A549 (cell line): ENCODE measurements around the gene GNA15. TPM values are rescaled to one million over a fixed set of nuclear protein-coding genes. Genes with fewer than 3 reads are reported as not detected.

Experiments
- ATAC-seq, 2 experiments: fragments of 200-7000 bp in 1 of 2; fragments of >200 bp in 1 of 2; cut with Nextera tagmentation in 1 of 2; cut with Tn5 transposase in 1 of 2; 3 replicates each; pipeline versions ENCODE4 v1.8.0 to v1.9.1; 2018 to 2020; ENCODE audit warnings: mild to moderate bottlenecking in 1 of 2, moderate library complexity in 1 of 2
- CTCF ChIA-PET: fragments of 300-600 bp; sonication (Branson Sonifier 250); formaldehyde crosslinking; extraction: SDS; loops from one replicate; lab custom pipeline; 2021; ENCODE audit warnings: antibody characterized with exemption, inconsistent platforms; lab: Yijun Ruan, JAX
- POLR2A ChIA-PET: fragments of 350-600 bp; formaldehyde crosslinking; extraction: SDS; loops from one replicate; lab custom pipeline; 2021; ENCODE audit warnings: antibody characterized with exemption, inconsistent platforms; lab: Yijun Ruan, JAX
- DNase-seq, 2 experiments: peaks; one replicate each; pipeline versions ENCODE4 v3.0.0 to v3.0.0-alpha.2; 2011 to 2016; ENCODE audit warnings: low read depth in 1 of 2, low spot score in 1 of 2
- FAIRE-seq: peaks from 2 replicates; lab custom pipeline; 2011; peaks lifted over from hg19 to GRCh38; lab: Jason Lieb, UNC
- H3K27ac ChIP-seq, 2 experiments: fragments of >200 bp; sonication (Bioruptor Twin); formaldehyde crosslinking; 3 replicates each; pipeline ENCODE4 v1.5.1; 2016 to 2017
- H3K4me1 ChIP-seq: fragments of >200 bp; sonication (Bioruptor Twin); formaldehyde crosslinking; 3 replicates; pipeline ENCODE4 v1.6.1; 2016
- H3K4me2 ChIP-seq: fragments of >200 bp; sonication (Bioruptor Twin); formaldehyde crosslinking; 3 replicates; pipeline ENCODE4 v1.6.1; 2016
- H3K4me3 ChIP-seq: fragments of >200 bp; sonication (Bioruptor Twin); formaldehyde crosslinking; 3 replicates; pipeline ENCODE4 v1.5.1; 2016
- H3K9me3 ChIP-seq: fragments of >200 bp; sonication (Bioruptor Twin); formaldehyde crosslinking; 3 replicates; pipeline ENCODE4 v1.6.1; 2016
- BCL3 ChIP-seq: fragments of >200 bp; sonication (Bioruptor Twin); formaldehyde crosslinking; IDR thresholded peaks from 3 replicates; pipeline ENCODE4 v1.6.1; 2016
- BHLHE40 ChIP-seq: IDR thresholded peaks from 2 replicates; pipeline ENCODE4 v1.6.1; 2012; ENCODE audit warnings: low read depth, low read length, inconsistent platforms
- CHD2 ChIP-seq: fragments of 150-350 bp; IDR thresholded peaks from 2 replicates; pipeline ENCODE4 v1.6.1; 2014; ENCODE audit warnings: low read length; ENCODE audit not compliant: partially characterized antibody
- E2F6 ChIP-seq: IDR thresholded peaks from 2 replicates; pipeline ENCODE4 v1.6.1; 2012; ENCODE audit warnings: low read depth, borderline replicate concordance
- EHF ChIP-seq: fragments of 250-450 bp; sonication (Bioruptor Pico); IDR thresholded peaks from 2 replicates; pipeline ENCODE4 v1.5.0; 2020; ENCODE audit warnings: mild to moderate bottlenecking
- ESRRA ChIP-seq: fragments of 150-350 bp; IDR thresholded peaks from 2 replicates; pipeline ENCODE4 v1.6.1; 2014; ENCODE audit warnings: mild to moderate bottlenecking, low read length, borderline replicate concordance
- FOSL2 ChIP-seq, 2 experiments: fragments of 450-650 bp in 1 of 2; fragments of >200 bp in 1 of 2; sonication (Bioruptor Twin) in 1 of 2; formaldehyde crosslinking; IDR thresholded peaks; 2 replicates each; pipeline versions ENCODE4 v1.5.0 to v1.6.1; 2016 to 2020; ENCODE audit warnings: mild to moderate bottlenecking in 1 of 2, moderate library complexity in 1 of 2
- HDAC2 ChIP-seq: fragments of 200-600 bp; sonication (generic); IDR thresholded peaks from 2 replicates; pipeline ENCODE4 v1.6.1; 2016
- HOXA7 ChIP-seq: fragments of 250-450 bp; sonication (Bioruptor Pico); IDR thresholded peaks from 2 replicates; pipeline ENCODE4 v1.5.0; 2020; ENCODE audit warnings: mild to moderate bottlenecking, moderate library complexity
- HOXB13 ChIP-seq: fragments of 250-450 bp; sonication (Bioruptor Pico); IDR thresholded peaks from 2 replicates; pipeline ENCODE4 v1.5.0; 2020; ENCODE audit warnings: low read depth, mild to moderate bottlenecking, moderate library complexity
- HOXB5 ChIP-seq: fragments of 250-450 bp; sonication (Bioruptor Pico); IDR thresholded peaks from 2 replicates; pipeline ENCODE4 v1.5.0; 2020; ENCODE audit warnings: mild to moderate bottlenecking, moderate library complexity
- JUN ChIP-seq, 2 experiments: fragments of >200 bp; sonication (Bioruptor Twin); formaldehyde crosslinking; IDR thresholded peaks; 2 replicates in 1 of 2; 3 replicates in 1 of 2; pipeline ENCODE4 v1.6.1; 2016 to 2017
- JUNB ChIP-seq: fragments of >200 bp; sonication (Bioruptor Twin); formaldehyde crosslinking; IDR thresholded peaks from 2 replicates; pipeline ENCODE4 v1.6.1; 2016
- PHF8 ChIP-seq: fragments of 200-600 bp; sonication (generic); IDR thresholded peaks from 2 replicates; pipeline ENCODE4 v1.6.1; 2016; ENCODE audit warnings: low read depth, mild to moderate bottlenecking, antibody characterized with exemption, moderate library complexity, borderline replicate concordance
- POLR2A ChIP-seq: IDR thresholded peaks from 2 replicates; pipeline ENCODE4 v1.6.1; 2012; ENCODE audit warnings: mild to moderate bottlenecking, low read length
- POLR2AphosphoS2 ChIP-seq: conservative IDR thresholded peaks from 2 replicates; pipeline ENCODE4 v1.6.1; 2012; ENCODE audit warnings: low read length, improper control_type of control experiment, inconsistent platforms
- RAD21 ChIP-seq, 2 experiments: fragments of >200 bp in 1 of 2; sonication (Bioruptor Twin) in 1 of 2; formaldehyde crosslinking in 1 of 2; IDR thresholded peaks in 1 of 2; conservative IDR thresholded peaks in 1 of 2; 2 replicates in 1 of 2; 3 replicates in 1 of 2; pipeline ENCODE4 v1.6.1; 2012 to 2018; ENCODE audit warnings: inconsistent platforms in 1 of 2
- RARB ChIP-seq: fragments of 250-450 bp; sonication (Bioruptor Pico); IDR thresholded peaks from 2 replicates; pipeline ENCODE4 v1.8.0; 2021; ENCODE audit warnings: mild to moderate bottlenecking, moderate library complexity
- RCOR1 ChIP-seq: fragments of 150-350 bp; IDR thresholded peaks from 2 replicates; pipeline ENCODE4 v1.6.1; 2014; ENCODE audit warnings: antibody characterized with exemption, low read length, low read depth
- RNF2 ChIP-seq: fragments of 200-600 bp; sonication (generic); IDR thresholded peaks from 2 replicates; pipeline ENCODE4 v1.6.1; 2016; ENCODE audit warnings: low read depth, mild to moderate bottlenecking, antibody characterized with exemption, moderate library complexity, borderline replicate concordance
- SMC3 ChIP-seq: fragments of >200 bp; sonication (Bioruptor Twin); formaldehyde crosslinking; IDR thresholded peaks from 3 replicates; pipeline ENCODE4 v1.6.1; 2018; ENCODE audit warnings: inconsistent platforms
- TP53 ChIP-seq: fragments of 250-450 bp; sonication (Bioruptor Pico); IDR thresholded peaks from 2 replicates; pipeline ENCODE4 v1.5.0; 2021; ENCODE audit warnings: mild to moderate bottlenecking, moderate library complexity
- USF2 ChIP-seq: fragments of 450-650 bp; IDR thresholded peaks from 2 replicates; pipeline ENCODE4 v1.6.1; 2014; ENCODE audit warnings: antibody characterized with exemption
- ZFP36 ChIP-seq: fragments of 450-650 bp; IDR thresholded peaks from 2 replicates; pipeline ENCODE4 v1.6.1; 2014; ENCODE audit warnings: borderline replicate concordance; ENCODE audit not compliant: partially characterized antibody
- ZNF302 ChIP-seq: fragments of 250-450 bp; sonication (Bioruptor Pico); IDR thresholded peaks from 2 replicates; pipeline ENCODE4 v1.9.0; 2021; ENCODE audit warnings: inconsistent platforms, mild to moderate bottlenecking, moderate library complexity
- ZSCAN20 ChIP-seq: fragments of 250-450 bp; sonication (Bioruptor Pico); IDR thresholded peaks from 2 replicates; pipeline ENCODE4 v1.8.0; 2022; ENCODE audit warnings: mild to moderate bottlenecking, moderate library complexity
- WGBS: methylation state at CpG from one replicate; pipeline ENCODE4 v1.1.6; 2017; ENCODE audit errors: missing lambda C conversion rate; 5-methylcytosine and 5-hydroxymethylcytosine counted together
- polyA plus RNA-seq, 4 experiments: library from polyadenylated mRNA; depleted of rRNA in 3 of 4; stranded (reverse); fragments of >200 nt; fragmentation: RNase III in 1 of 4; extraction: RNeasy Plus Mini Kit Qiagen cat#74134 plus additional on column Dnase treatment in 1 of 4; gene quantifications; 2 replicates in 3 of 4; 3 replicates in 1 of 4; pipeline ENCODE4 v1.2.3, GENCODE V29; 2011 to 2017
- TF ChIP-seq, protein P1 (sequence below): fragments of >200 bp; sonication (Bioruptor Twin); formaldehyde crosslinking; IDR thresholded peaks from 2 replicates; pipeline ENCODE4 v1.6.1; 2016
- TF ChIP-seq, protein P2 (sequence below): IDR thresholded peaks from 2 replicates; pipeline ENCODE4 v1.6.1; 2012

Gene GNA15
- polyA plus RNA-seq, 2 of the 4 experiments (the other 2 are of a cell fraction), result 0.06 TPM; not detected in 1

DNA sequence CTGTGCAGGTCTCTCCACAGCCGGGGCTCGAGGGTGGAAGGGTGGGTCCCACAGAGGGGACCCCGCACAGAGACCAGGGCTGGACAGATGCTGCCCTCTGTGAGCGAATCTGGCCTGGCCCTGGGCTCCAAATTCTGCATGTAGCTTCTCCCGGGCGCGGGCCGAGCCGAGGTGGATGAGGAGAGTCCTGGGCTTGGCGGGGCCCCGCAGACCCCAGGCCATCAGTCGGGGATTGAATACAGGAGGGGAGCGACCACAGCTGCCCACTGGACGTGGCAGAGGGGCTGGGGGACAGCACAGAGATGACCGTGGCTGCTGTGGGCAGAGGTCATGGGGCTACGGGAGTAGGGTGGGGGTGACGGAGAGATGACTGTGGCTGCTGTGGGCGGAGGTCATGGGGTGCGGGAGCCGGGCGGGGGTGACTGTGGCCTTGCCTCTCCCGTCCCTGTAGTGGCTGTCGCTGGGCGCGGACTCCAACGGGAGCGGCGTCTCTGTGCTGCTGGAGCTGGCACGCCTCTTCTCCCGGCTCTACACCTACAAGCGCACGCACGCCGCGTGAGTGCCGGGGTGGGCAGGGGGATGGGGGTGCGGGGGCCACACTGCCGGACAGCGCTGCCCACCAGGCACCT is 65.4 kb downstream of the GNA15 start:
- ATAC-seq (no peak), DNase-seq (no peak), FAIRE-seq (no peak)
- POLR2A ChIA-PET, result no interaction called here
- Histone ChIP-seq H3K4me2 (no peak overlapping the region), H3K4me3 (no peak overlapping the region), H3K27ac (no peak overlapping the region), H3K9me3 (no peaks in the 10 kb centered on the region), H3K4me1 (no peaks in the 10 kb centered on the region)
- CTCF ChIA-PET, result interaction anchor here (0.7 to 0.9 kb wide), 3 partner anchors 23 to 283 kb away, joined by 3 read pairs; no protein-coding TSS in a partner anchor
- 94% methylated on average over 22 of the region's 39 CpGs for WGBS
- TF ChIP-seq POLR2A, result no peak
- TF ChIP-seq USF2, result no peak
- no peak for TF ChIP-seq BCL3
- TF ChIP-seq RARB, result no peak
- TF ChIP-seq BHLHE40, result no peak
- TF ChIP-seq TP53, result no peak
- TF ChIP-seq, protein P1, sequence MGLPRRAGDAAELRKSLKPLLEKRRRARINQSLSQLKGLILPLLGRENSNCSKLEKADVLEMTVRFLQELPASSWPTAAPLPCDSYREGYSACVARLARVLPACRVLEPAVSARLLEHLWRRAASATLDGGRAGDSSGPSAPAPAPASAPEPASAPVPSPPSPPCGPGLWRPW, result no peak
- TF ChIP-seq RNF2, result no peak
- no peak for TF ChIP-seq HOXB5 (CRISPR knock-in tag)
- no peak for TF ChIP-seq HOXB13
- no peak for TF ChIP-seq ZFP36
- TF ChIP-seq HDAC2, result no peak
- TF ChIP-seq JUNB, result no peak
- TF ChIP-seq E2F6, result no peak
- TF ChIP-seq RCOR1, result no peak
- no peak for TF ChIP-seq PHF8
- TF ChIP-seq FOSL2 (IDR thresholded peaks at IDR 0.05), result no peak
- no peak for TF ChIP-seq FOSL2 (CRISPR knock-in tag; IDR thresholded peaks at IDR 0.05)

DNA sequence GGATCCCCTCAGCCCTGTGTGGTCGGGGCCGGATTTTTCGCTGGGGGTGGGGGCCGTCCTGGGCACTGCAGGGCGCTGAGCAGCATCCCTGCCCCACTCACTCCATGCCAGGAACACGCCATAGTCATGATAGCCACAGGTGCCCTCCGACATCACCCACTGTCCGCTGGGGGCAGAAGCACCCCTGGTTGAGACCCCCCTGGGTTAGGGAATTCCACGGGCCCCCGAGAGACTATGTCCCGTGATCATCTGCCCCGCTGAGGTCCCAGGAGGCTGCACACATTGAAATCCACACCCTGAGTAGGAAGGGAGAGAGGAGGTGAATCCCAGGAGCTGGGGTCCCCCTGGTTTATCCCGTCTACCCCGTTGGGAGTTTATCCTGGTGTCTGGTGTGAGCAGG is 66.1 kb downstream of the GNA15 start:
- no peak for ATAC-seq
- ChIA-PET CTCF (interaction anchor here (0.7 to 1.2 kb wide), 4 partner anchors 22 to 283 kb away, joined by 3 to 4 read pairs (median 3); no protein-coding TSS in a partner anchor), POLR2A (no interaction called here)
- WGBS, result 92% methylated on average over 4 of the region's 14 CpGs
- no peak overlapping the region for H3K4me3 ChIP-seq
- H3K4me2 ChIP-seq, result no peak overlapping the region
- H3K9me3 ChIP-seq, result no peaks in the 10 kb centered on the region
- H3K4me1 ChIP-seq, result no peaks in the 10 kb centered on the region
- DNase-seq, result no peak
- no peak overlapping the region for H3K27ac ChIP-seq
- no peak for FAIRE-seq
- TF ChIP-seq POLR2AphosphoS2, result no peak
- TF ChIP-seq ZSCAN20 (CRISPR knock-in tag), result no peak
- TF ChIP-seq RCOR1, result no peak
- no peak for TF ChIP-seq RAD21 (conservative IDR thresholded peaks at IDR 0.05 in 1 of 2, IDR thresholded peaks at IDR 0.05 in 1 of 2)
- no peak for TF ChIP-seq ESRRA
- no peak for TF ChIP-seq SMC3
- TF ChIP-seq HOXA7, result no peak
- TF ChIP-seq CHD2, result no peak
- TF ChIP-seq TP53, result no peak
- TF ChIP-seq JUN (IDR thresholded peaks at IDR 0.05), result no peak
- TF ChIP-seq, protein P2, sequence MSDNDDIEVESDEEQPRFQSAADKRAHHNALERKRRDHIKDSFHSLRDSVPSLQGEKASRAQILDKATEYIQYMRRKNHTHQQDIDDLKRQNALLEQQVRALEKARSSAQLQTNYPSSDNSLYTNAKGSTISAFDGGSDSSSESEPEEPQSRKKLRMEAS, result no peak
- no peak for TF ChIP-seq EHF
- TF ChIP-seq ZNF302 (CRISPR knock-in tag), result no peak
- no peak for TF ChIP-seq E2F6
- no peak for TF ChIP-seq HOXB5 (CRISPR knock-in tag)
